ENCODE measurements around the gene ARL4C. TPM values are rescaled to one million over a fixed set of nuclear protein-coding genes. Genes with fewer than 3 reads are reported as not detected.

The ARL4C gene
- total and polyA plus RNA-seq, 3 donors from 2014 or later, result 1.3 to 4.4 (median 3.0) TPM

DNA sequence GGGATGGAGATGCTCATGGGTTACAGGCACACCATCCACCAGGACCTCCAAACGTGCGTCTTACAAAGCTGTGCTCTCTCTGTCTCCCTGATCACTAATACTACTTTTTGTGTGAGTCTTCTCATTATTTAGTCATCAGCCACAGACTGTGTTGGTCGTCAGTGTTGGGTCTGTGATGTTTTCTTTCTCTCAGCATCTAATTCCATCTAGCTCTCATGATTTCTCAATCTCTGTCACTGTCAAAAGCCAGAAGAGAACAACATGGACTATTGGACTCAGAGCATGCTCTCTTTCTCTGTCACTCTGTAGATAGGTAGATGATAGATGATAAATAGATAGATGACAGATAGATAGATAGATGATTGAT is 6.0 kb upstream of the ARL4C start:
- Histone ChIP-seq H3K4me1 (no peaks in the 10 kb centered on the region), H3K36me3 (ENCODE audit: low read depth, missing control alignments) (no peaks in the 10 kb centered on the region), H3K27me3 (no peaks in the 10 kb centered on the region), H3K4me3 (no peak overlapping the region), H3K27ac (no peak overlapping the region), H3K9me3 (no peaks in the 10 kb centered on the region)
- intact Hi-C loops (cut with DNase I; ENCODE audit: low total_unique reads), result loop anchor here (10.0 kb wide), 1 partner anchor 368 kb away; no protein-coding TSS in a partner anchor
- WGBS, 2 donors, result 72 to 76% methylated on average over 3 of the region's 3 CpGs
- DNase-seq, result no peak
- TF ChIP-seq, protein P1, sequence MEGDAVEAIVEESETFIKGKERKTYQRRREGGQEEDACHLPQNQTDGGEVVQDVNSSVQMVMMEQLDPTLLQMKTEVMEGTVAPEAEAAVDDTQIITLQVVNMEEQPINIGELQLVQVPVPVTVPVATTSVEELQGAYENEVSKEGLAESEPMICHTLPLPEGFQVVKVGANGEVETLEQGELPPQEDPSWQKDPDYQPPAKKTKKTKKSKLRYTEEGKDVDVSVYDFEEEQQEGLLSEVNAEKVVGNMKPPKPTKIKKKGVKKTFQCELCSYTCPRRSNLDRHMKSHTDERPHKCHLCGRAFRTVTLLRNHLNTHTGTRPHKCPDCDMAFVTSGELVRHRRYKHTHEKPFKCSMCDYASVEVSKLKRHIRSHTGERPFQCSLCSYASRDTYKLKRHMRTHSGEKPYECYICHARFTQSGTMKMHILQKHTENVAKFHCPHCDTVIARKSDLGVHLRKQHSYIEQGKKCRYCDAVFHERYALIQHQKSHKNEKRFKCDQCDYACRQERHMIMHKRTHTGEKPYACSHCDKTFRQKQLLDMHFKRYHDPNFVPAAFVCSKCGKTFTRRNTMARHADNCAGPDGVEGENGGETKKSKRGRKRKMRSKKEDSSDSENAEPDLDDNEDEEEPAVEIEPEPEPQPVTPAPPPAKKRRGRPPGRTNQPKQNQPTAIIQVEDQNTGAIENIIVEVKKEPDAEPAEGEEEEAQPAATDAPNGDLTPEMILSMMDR (IDR thresholded peaks at IDR 0.05), result no peak
- no peak for TF ChIP-seq POLR2A (IDR thresholded peaks at IDR 0.05)

DNA sequence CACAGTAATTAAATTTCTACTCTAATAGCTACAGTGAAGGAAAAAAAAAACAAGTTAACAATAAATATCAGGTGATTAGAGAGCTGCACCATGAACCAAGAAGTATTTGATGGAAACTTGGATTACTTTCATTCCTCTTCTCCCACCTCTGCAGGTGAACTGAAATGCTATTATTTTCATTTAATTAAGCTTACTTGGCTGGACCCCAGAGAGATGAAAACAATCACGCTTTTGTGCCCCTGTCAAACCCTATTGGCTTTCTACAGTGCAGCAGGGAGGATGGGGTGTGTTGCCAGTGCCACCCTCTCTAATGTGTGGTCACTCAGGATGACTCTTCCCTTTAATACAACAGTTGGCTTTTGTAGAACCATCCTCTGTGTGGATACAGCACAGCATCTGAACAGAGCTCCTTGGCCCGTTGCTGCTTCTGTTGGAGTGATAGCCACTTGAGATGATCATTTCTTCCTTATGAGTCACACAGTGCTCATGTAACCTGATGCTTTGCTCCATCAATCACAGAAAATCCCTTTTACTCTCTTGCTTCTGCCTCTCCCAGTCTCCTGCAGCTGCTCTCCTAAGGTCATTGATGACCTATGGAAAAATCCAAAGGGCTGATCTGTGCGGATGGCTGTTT is 5.5 kb upstream of the ARL4C start:
- DNase-seq, result no peak
- 56 to 61% methylated on average over 3 of the region's 3 CpGs for WGBS, 2 donors
- Histone ChIP-seq H3K27me3 (no peaks in the 10 kb centered on the region), H3K9me3 (no peaks in the 10 kb centered on the region), H3K36me3 (ENCODE audit: low read depth, missing control alignments) (no peaks in the 10 kb centered on the region), H3K27ac (no peak overlapping the region), H3K4me3 (no peak overlapping the region), H3K4me1 (no peaks in the 10 kb centered on the region)
- TF ChIP-seq POLR2A (IDR thresholded peaks at IDR 0.05), result no peak
- TF ChIP-seq, protein P1 (IDR thresholded peaks at IDR 0.05), result no peak
- intact Hi-C loops (cut with DNase I; ENCODE audit: low total_unique reads), result loop anchor here (10.0 kb wide), 1 partner anchor 368 kb away; no protein-coding TSS in a partner anchor

DNA sequence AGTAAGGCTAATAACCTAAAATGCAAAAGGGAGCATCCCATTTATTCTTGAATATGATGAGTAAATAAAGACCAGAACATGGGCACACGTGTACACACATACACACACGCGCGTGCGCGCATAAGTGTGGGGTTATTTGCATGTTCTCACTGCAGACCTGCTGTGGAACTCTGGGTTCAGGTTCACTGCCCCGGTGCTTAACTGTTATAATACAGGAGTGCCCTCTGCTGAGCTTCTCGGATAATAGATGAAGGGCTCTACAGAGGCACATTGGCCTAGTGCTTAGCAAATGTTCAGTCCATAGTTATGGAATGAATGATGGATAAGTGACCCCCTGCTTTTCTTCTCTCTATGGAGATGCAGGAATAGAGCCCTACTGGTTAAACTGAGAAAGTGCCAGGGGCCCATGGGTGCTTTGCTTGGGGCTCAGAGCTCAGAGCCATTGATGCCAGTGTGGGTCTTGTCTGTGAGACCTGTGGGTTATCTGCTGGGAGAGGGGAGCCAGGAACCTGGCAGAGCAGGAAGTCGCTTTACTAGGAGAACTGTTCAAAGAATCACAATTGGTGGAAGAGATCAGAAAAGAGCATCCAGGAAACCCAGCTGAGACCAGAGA is 3.6 kb upstream of the ARL4C start:
- no peaks in the 10 kb centered on the region for H3K4me1 ChIP-seq
- no peak overlapping the region for H3K27ac ChIP-seq
- no peaks in the 10 kb centered on the region for H3K27me3 ChIP-seq
- intact Hi-C loops (cut with DNase I; ENCODE audit: low total_unique reads), result loop anchor here (10.0 kb wide), 1 partner anchor 366 kb away; no protein-coding TSS in a partner anchor
- peak; percentile 63 for DNase-seq
- no peaks in the 10 kb centered on the region for H3K9me3 ChIP-seq
- 61 to 65% methylated on average over 9 of the region's 9 CpGs for WGBS, 2 donors
- H3K36me3 ChIP-seq (ENCODE audit: low read depth, missing control alignments), result no peaks in the 10 kb centered on the region
- no peak overlapping the region for H3K4me3 ChIP-seq
- TF ChIP-seq, protein P1 (IDR thresholded peaks at IDR 0.05), result no peak
- no peak for TF ChIP-seq POLR2A (IDR thresholded peaks at IDR 0.05)

DNA sequence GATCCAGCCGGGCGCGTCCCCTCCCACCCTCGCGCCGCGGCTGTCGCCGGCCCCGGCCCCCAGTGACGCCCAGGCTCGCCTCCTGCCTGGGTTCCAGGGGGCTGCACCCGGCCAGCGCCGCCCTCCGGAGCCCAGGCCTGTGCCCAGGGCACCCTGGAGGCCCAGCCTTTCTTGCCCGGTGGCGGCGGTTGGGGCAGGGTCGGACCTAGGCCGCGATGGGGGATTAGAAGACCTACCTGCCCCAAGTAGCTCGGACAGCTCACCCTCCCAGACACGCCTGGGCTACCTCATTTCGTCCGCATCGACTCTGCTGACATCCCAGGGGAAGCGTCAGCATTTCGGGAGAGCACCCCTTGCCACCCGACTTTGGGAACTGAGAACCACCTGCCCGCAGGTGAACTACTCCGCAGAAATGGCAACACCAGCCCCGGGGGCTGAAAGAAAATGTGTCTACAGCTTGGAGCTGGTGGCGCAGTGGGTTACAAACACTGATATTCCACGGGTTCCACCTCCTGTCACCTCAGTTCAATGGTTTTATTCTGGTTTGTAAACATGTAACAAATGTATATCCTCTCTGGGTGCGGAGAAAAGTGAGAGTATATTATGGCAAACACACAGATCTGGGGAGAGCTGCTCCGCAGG is 834 bp upstream of the ARL4C start:
- Histone ChIP-seq H3K4me3 (peak overlapping the region; percentile 60 to 62), H3K27ac (peak overlapping the region; percentile 31 to 59), H3K36me3 (ENCODE audit: low read depth, missing control alignments) (no peaks in the 10 kb centered on the region), H3K27me3 (no peaks in the 10 kb centered on the region), H3K9me3 (no peaks in the 10 kb centered on the region), H3K4me1 (no peaks in the 10 kb centered on the region)
- 55 to 59% methylated on average over 17 to 34 of the region's 37 CpGs for WGBS, 2 donors
- TF ChIP-seq, protein P1 (IDR thresholded peaks at IDR 0.05), result no peak
- no peak for TF ChIP-seq POLR2A (IDR thresholded peaks at IDR 0.05)
- intact Hi-C loops (cut with DNase I; ENCODE audit: low total_unique reads), result no loop called here
- DNase-seq, result no peak

Measured in testis (tissue), 3 donors.